K562 (cell line): ENCODE results near the gene TXNRD1. TPM values are rescaled to one million over a fixed set of nuclear protein-coding genes. Genes with fewer than 3 reads are reported as not detected.

Experiments used
- ESRRA ChIP-seq: fragments of 450-650 bp; IDR thresholded peaks from 2 replicates; pipeline ENCODE4 v1.6.1; 2014; ENCODE audit warnings: low read depth, mild to moderate bottlenecking, moderate library complexity, borderline replicate concordance
- HNRNPLL ChIP-seq: fragments of 200-400 bp; formaldehyde crosslinking; IDR thresholded peaks from 2 replicates; pipeline ENCODE4 v1.6.1; 2017; ENCODE audit warnings: low read length, low read depth, mild to moderate bottlenecking; ENCODE audit not compliant: poor library complexity, severe bottlenecking
- MGA ChIP-seq: fragments of 450-650 bp; IDR thresholded peaks from 2 replicates; pipeline ENCODE4 v1.6.1; 2016; ENCODE audit warnings: mild to moderate bottlenecking, moderate library complexity
- PHF8 ChIP-seq: fragments of 200-600 bp; sonication (generic); IDR thresholded peaks from 2 replicates; pipeline ENCODE4 v1.6.1; 2012; ENCODE audit warnings: mixed run types, mild to moderate bottlenecking, inconsistent platforms, low read length, moderate library complexity, borderline replicate concordance
- SRF ChIP-seq, 2 experiments: fragments of 250-450, 450-650 bp in 1 of 2; sonication (Bioruptor Pico) in 1 of 2; sonication (generic) in 1 of 2; formaldehyde crosslinking; IDR thresholded peaks; 2 replicates each; pipeline versions ENCODE4 v1.5.0 to v1.5.1; 2020 to 2022; ENCODE audit warnings: mild to moderate bottlenecking in 1 of 2, missing genetic modification reagents in 1 of 2
- ZBTB7A ChIP-seq: IDR thresholded peaks from 2 replicates; pipeline ENCODE4 v1.6.1; 2011; ENCODE audit warnings: low read depth, mild to moderate bottlenecking, low read length, moderate library complexity, borderline replicate concordance; ENCODE audit not compliant: control insufficient read depth
- ZBTB9 ChIP-seq: fragments of 450-650 bp; formaldehyde crosslinking; IDR thresholded peaks from 2 replicates; pipeline ENCODE4 v1.4.0; 2020; ENCODE audit warnings: mild to moderate bottlenecking, moderate library complexity
- ZNF253 ChIP-seq: fragments of 250-450 bp; sonication (Bioruptor Pico); conservative IDR thresholded peaks from 2 replicates; pipeline ENCODE4 v1.6.1; 2021; ENCODE audit warnings: mild to moderate bottlenecking
- polyA plus RNA-seq, 8 experiments: library from polyadenylated mRNA; depleted of rRNA in 4 of 8; stranded (reverse) in 5 of 8; unstranded in 3 of 8; fragments of >200 nt; fragmentation: Nextera tagmentation in 2 of 8; fragmentation: Illumina TruSeq in 1 of 8; extraction: Ambion mirVana in 2 of 8; extraction: Trizol in 1 of 8; gene quantifications; 2 replicates each; pipeline versions ENCODE4 v1.2.1 to v1.2.3, GENCODE V29; 2011 to 2014; ENCODE audit warnings: inconsistent platforms in 1 of 8, missing spikeins in 1 of 8
- total RNA-seq, 7 experiments: library from RNA; depleted of rRNA in 6 of 7; stranded (reverse); fragments of >200 nt in 6 of 7; fragmentation: Illumina TruSeq in 2 of 7; extraction: Trizol in 2 of 7; gene quantifications; 2 replicates each; pipeline versions ENCODE4 v1.2.1 to v1.2.3, GENCODE V29; 2011 to 2021; ENCODE audit warnings: low replicate concordance in 1 of 7
- TF ChIP-seq, protein P1 (sequence below): IDR thresholded peaks from 2 replicates; pipeline ENCODE4 v1.6.1; 2016; ENCODE audit warnings: missing genetic modification characterization, missing compliant biosample characterization
- TF ChIP-seq, protein P2 (sequence below): fragments of 450-650 bp; formaldehyde crosslinking; IDR thresholded peaks from 2 replicates; pipeline ENCODE4 v1.4.0; 2020; ENCODE audit warnings: mild to moderate bottlenecking, moderate library complexity

Gene TXNRD1
- total and polyA plus RNA-seq, 9 of the 15 experiments (the other 6 are each of a cell fraction or from before 2014, with no cell fraction given), result 107 to 189 (median 146) TPM

GRCh38 chr12:104358353-104359003, 142.9 kb downstream of the TXNRD1 start (continued):
- TF ChIP-seq, protein P1, sequence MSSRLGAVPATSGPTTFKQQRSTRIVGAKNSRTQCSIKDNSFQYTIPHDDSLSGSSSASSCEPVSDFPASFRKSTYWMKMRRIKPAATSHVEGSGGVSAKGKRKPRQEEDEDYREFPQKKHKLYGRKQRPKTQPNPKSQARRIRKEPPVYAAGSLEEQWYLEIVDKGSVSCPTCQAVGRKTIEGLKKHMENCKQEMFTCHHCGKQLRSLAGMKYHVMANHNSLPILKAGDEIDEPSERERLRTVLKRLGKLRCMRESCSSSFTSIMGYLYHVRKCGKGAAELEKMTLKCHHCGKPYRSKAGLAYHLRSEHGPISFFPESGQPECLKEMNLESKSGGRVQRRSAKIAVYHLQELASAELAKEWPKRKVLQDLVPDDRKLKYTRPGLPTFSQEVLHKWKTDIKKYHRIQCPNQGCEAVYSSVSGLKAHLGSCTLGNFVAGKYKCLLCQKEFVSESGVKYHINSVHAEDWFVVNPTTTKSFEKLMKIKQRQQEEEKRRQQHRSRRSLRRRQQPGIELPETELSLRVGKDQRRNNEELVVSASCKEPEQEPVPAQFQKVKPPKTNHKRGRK, result no peak
- TF ChIP-seq PHF8 (no peak), ZNF253 (no peak), ZBTB9 (CRISPR knock-in tag) (peak; percentile 99), MGA (no peak), ESRRA (peak; percentile 29; the same call in 1 of the 2 replicates), ZBTB7A (no peak), SRF (CRISPR knock-in tag; IDR thresholded peaks at IDR 0.05) (no peak), HNRNPLL (no peak)
- TF ChIP-seq, protein P2, sequence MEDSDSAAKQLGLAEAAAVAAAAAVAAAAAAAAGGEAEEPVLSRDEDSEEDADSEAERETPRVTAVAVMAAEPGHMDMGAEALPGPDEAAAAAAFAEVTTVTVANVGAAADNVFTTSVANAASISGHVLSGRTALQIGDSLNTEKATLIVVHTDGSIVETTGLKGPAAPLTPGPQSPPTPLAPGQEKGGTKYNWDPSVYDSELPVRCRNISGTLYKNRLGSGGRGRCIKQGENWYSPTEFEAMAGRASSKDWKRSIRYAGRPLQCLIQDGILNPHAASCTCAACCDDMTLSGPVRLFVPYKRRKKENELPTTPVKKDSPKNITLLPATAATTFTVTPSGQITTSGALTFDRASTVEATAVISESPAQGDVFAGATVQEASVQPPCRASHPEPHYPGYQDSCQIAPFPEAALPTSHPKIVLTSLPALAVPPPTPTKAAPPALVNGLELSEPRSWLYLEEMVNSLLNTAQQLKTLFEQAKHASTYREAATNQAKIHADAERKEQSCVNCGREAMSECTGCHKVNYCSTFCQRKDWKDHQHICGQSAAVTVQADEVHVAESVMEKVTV (CRISPR knock-in tag), result peak; percentile 85
